GM10266 (cell line): ENCODE measurements around the gene PUS3.

ENCODE experiments used
- DNase-seq: peaks from one replicate; pipeline ENCODE4 v3.0.0; 2012; ENCODE audit errors: extremely low spot score
- TF ChIP-seq, protein P1 (sequence below): IDR thresholded peaks from 2 replicates; pipeline ENCODE4 v1.5.1; 2012; ENCODE audit warnings: mild to moderate bottlenecking, low read depth; ENCODE audit not compliant: control insufficient read depth, insufficient read depth; ENCODE audit errors: missing control alignments

PUS3 gene

GRCh38 chr11:125944350-125945010, 41.5 kb upstream of the PUS3 start:
- TF ChIP-seq, protein P1, sequence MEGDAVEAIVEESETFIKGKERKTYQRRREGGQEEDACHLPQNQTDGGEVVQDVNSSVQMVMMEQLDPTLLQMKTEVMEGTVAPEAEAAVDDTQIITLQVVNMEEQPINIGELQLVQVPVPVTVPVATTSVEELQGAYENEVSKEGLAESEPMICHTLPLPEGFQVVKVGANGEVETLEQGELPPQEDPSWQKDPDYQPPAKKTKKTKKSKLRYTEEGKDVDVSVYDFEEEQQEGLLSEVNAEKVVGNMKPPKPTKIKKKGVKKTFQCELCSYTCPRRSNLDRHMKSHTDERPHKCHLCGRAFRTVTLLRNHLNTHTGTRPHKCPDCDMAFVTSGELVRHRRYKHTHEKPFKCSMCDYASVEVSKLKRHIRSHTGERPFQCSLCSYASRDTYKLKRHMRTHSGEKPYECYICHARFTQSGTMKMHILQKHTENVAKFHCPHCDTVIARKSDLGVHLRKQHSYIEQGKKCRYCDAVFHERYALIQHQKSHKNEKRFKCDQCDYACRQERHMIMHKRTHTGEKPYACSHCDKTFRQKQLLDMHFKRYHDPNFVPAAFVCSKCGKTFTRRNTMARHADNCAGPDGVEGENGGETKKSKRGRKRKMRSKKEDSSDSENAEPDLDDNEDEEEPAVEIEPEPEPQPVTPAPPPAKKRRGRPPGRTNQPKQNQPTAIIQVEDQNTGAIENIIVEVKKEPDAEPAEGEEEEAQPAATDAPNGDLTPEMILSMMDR: no peak
- DNase-seq: no peak

DNA sequence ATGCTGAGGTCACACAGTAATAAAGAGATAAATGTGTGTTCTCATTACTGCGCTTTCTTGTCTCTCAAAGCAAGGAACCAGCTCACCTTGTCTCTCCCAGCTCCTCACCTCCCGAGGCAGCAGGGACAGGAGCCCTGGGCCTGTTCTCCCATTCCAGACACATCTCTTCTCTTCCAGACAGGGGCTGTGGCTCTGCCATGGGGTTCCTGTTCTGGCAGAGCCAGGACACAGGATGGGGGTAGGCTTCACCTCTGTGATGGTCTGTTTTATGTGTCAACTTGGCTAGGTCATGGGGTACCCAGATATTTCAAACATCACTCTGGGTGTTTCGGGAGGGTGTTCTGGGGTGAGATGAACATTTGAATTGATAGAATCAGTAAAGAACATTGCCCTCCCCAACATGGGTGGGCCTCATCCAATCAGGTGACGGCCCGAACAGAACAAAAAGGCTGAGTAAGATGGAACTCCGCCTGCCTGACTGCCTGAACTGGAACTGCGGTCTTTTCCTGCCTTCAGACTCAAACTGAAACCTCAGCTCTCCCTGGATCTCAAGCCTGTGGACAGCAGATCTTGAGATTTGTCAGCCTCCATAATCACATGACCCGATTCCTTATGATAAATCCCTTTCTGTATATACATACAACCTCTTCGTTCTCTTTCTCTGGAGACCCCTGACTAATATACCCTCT, 40.8 kb upstream of the PUS3 start:
- TF ChIP-seq, protein P1: no peak
- no peak for DNase-seq

GRCh38 chr11:125942771-125943428, 39.9 kb upstream of the PUS3 start:
- TF ChIP-seq, protein P1: no peak
- DNase-seq: no peak

GRCh38 chr11:125941619-125942611, 38.9 kb upstream of the PUS3 start:
- peak; percentile 70 for DNase-seq
- TF ChIP-seq, protein P1: peak; percentile 71

GRCh38 chr11:125941267-125941618, 38.2 kb upstream of the PUS3 start:
- DNase-seq: no peak

GRCh38 chr11:125940145-125940544, 37.1 kb upstream of the PUS3 start:
- TF ChIP-seq, protein P1: no peak
- DNase-seq: no peak

More at GRCh38 chr11:125941267-125941618, 38.2 kb upstream of the PUS3 start:
- TF ChIP-seq, protein P1: no peak
